Stimulated activated CD4-positive, alpha-beta T cell treated with anti-CD3 and anti-CD28 coated beads, Interleukin-1b, Interleukin-23, amount 100 ng/mL, for 48 hours (primary cell): ENCODE data around the gene RARRES1.
"Not testable (repeated sequence)": the region's sequence is repeated elsewhere in the genome, so short reads cannot be mapped to it uniquely, and the experiment has no call there.

Source experiments
- DNase-seq: peaks from one replicate; pipeline ENCODE4 v3.0.0-alpha.2; 2020

Gene RARRES1

DNA sequence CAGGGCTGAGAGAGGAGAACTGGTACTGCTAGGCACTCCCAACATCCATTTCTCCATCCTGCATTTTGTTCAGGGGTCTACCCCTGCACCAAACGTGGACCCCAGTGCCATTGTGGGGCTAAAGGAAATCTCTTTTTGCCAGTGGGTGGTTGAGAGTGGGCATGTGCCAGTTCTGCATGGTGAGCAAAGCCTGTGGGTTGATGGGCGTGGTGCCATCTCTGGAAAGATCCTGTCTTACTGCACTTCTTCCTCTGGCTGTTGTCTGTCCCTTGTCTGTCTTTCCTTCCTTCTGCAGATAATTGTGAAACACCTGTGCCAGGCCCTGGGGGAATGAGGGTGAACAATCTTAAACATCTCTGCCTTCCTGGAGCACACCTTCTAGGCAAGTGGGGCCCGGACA lies 1.4 kb upstream of the RARRES1 start:
- DNase-seq: no peak

DNA sequence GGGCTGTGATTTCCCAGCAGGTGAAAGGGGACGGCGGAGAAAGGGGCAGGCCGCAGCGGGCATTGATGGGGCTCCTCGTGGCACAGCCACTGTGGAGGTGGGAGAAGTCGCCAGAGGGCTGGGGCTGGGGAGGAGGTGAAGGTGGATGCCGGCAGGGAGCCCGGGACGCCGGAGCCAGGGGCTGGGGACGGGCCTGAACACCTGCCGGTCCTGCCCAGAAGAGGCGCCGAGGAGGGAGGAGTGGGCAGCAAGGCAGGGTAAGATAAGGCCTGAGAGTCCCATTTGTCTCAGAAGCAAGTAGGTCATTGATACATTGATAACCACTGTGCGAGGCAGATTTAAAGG lies 571 bp upstream of the RARRES1 start:
- DNase-seq: no peak

GRCh38 chr3:158731486-158731885 lies 771 bp downstream of the RARRES1 start:
- no peak for DNase-seq

GRCh38 chr3:158728851-158729250 lies 3.4 kb downstream of the RARRES1 start:
- no peak for DNase-seq

- no peak for DNase-seq
Measured at GRCh38 chr3:158728061-158728377, 4.2 kb downstream of the RARRES1 start.

DNA sequence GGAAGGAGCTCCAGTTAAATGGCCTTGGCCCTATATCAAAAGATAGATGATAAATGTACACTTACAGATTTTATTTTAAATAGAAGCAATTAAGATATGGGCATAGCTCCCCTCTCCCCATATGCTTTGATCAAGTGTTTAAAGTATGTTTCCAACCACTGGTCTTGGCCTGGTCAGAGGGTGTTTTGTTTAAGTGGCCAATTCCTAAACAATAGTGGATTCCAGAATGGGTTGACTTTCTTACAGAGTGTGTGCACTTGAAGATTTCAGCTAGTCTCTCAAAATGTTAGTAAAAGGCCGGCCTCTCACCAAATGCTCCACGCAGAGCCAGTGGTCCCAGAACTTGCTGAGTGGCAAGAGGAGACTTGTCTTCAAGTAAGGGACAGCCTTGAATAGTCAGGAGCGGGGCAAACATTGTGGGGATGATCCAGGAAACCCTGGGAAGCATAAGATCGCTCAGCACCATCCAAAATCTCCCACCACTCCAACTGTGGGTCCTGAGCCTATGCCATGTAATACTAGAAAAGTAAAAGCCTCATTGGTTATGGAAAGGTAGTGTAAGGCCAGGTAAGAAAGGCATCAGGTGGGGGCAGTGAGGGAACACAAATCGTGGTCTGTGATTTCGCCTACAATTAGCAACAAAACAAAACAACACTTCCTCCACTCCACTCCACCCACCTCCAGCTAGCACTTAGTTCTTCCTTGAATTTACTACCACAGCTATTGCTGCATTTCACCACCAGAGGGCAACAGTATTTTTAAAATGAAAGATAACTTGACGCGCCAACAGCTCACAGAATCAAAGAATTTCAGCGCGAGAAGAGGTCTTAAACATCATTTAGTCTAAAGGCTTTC lies 4.8 kb downstream of the RARRES1 start:
- no peak for DNase-seq

- DNase-seq: peak; percentile 47
Measured at GRCh38 chr3:158725348-158726011, 6.8 kb downstream of the RARRES1 start.

- DNase-seq: no peak
Measured at GRCh38 chr3:158723991-158724390, 8.3 kb downstream of the RARRES1 start.

DNA sequence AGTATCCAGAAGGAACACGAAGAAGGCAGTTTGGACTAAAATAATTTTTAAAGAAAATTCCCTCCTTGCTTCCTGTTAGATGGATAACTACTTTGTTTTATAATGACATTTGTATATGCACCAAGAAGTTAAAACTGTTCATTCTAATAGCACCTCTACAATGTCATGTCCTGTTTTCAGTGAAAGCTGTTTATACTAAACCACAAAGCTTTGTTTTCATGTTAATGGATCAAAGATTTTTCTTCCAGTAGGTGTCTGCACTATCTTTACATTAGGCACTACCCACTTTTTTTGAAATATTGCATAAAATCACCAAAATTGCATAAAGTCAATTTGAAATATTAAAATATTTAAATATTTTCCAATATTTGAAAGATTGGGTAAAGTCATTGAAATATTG lies 10.1 kb downstream of the RARRES1 start:
- DNase-seq: no peak

DNA sequence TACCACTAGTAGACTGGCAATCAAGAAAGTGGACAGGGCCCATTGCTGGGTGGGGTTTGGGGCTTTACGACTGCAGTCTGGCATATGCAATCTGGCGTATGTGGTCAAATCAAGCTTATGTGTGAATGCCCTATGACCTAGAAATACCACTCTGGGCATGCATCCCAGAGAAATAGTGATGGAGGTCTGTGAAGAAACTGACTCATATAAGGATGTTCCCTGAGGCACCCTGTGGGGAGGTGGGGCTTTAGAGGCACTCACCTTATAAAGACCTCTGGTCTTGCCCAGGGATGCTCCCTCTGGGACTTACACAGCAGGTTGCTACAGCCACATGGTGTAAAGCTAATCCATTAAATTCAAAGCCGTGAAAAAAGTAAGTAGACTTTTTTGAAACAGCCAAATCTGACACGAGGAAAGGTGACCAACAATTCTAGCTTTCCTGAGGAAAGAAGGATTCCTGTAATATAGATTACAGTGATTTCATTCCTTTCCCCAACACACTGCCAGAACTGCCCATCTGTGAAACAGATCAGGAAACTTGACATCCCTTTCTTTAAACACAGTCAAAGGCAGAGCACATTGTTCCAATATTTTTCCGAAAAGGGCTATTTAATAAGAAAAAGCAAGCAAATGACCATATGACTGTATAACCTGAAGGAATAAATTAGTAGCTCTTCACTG lies 13.6 kb downstream of the RARRES1 start:
- DNase-seq: no peak

DNA sequence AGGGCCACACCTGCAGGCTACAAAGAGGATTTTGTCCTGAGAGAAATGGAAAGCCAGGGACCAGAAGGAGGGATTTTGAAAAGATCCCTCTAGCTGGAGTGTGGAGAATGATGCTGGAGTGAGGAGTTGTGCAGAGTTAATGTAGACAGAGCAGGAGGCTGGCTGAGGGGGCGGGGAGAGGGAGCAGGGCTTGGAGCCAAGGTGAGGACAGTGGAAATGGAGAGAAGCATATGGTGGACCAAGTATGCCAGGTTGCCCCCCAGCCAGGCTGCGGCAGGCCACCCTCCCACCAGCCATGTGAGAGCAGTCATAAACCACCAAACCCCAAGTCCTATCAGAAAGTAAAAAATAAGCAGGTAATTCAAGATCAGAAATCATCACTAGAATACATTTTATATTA lies 14.7 kb downstream of the RARRES1 start:
- DNase-seq: no peak

DNA sequence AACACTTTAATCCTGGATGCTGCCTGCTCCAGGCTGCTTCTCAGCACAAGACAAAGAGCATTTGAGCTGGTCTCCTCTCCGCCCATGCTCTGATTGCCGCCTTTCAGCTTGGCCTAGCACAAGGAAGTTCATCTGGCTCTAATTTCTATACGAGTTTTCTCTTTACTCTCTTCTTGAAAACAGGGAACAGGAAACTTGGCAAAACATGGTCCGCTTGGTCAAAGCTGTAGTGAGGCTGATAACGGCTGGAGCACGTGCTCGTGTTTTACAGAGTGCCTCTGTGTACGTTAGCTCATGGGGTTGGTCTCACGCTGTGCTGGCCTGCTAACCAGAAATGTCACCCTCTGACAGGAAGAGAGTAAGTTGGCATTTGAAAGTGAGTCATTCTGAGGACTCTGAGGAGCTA lies 19.2 kb downstream of the RARRES1 start:
- no peak for DNase-seq

DNA sequence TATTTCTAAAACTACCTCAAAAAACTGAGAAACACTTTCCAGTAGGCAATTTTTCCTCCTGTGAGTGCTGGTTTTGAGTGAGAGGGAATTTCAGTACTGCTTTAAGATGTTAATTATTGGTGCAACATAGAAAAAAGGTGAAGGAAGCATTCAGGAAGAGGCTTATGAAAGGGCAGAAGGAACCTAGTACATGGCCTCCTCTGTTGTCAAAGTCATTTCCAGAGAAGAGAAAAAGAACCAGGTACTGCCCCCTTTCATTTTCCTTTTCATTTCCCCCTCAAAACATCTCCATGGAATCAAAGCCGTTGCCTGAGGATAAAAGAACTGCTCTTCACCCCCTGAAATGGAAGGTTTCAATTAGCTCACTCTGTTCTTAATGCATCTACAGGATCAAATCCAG lies 19.8 kb downstream of the RARRES1 start:
- DNase-seq: no peak

DNA sequence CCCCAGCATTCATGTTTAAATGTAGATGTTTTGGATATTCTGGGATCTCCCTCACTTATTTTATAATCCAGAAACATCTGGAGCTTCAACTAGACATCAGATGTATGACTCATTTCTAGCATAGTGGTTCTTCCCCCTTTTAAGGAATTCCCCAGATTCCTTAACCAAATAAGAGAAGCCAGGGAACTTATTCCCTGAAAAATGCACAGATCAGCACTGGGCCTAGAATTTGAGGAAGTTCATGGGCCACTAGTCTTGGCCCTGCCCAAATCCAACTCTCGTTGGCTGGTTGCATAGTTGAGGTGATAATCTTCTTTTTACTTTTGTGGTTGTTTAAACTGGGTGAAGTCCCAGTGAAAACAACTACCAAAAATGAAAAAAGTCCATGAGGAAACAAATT lies 20.4 kb downstream of the RARRES1 start:
- DNase-seq: no peak

- DNase-seq: no peak
Measured at GRCh38 chr3:158710601-158711000, 21.7 kb downstream of the RARRES1 start.

- no peak for DNase-seq
Measured at GRCh38 chr3:158709666-158710083, 22.6 kb downstream of the RARRES1 start.

DNA sequence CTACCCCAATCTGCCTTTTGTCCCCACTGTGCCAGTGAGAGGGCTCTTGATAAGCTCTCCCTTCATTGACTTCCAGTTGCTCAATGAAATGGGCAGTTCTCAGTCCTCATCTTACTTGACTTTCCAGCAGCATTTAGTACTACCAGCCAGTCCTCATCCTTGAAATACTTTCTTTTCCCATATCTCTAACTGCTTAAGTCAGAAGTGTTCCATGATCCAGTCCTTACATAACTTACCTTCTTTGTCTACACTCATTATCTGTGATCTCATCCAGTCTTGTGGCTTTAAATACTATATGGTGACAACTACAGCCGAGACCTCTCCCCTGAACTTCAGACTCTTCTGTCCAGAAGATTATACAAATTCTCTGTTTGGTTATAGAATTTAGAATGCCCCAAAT lies 28.7 kb downstream of the RARRES1 start:
- DNase-seq: no peak

DNA sequence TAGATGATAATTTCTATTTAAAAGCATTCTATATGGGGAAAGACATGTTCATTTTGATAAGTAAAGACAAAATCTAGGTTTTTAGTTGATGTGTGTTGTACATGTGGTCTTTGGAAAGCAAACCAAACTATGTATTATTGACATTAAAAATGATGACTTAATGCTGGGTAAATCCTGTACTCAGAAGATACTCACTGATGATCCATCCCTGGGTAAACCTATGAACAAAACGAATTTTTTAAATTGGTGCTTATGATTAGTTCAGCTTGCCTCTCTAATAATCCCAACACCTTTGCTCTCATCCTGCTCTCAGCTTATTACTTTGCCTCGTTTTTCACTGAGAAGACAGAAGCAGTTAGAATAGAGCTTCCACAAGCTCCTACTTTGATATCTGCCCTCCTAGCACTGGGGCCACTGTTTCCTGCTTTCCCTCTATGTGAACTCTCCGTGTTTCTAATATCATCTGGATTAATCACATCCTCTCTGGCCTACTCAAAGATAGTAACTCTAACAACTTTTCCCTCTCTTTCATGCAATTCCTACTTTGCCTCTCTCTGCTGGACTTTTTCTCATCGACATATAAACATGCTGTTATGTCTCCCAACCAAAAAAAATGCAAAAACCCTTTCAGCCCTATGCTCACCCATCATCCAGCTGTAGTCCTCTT lies 29.3 kb downstream of the RARRES1 start:
- no peak for DNase-seq

GRCh38 chr3:158701420-158702065 lies 30.7 kb downstream of the RARRES1 start:
- DNase-seq: no peak

DNA sequence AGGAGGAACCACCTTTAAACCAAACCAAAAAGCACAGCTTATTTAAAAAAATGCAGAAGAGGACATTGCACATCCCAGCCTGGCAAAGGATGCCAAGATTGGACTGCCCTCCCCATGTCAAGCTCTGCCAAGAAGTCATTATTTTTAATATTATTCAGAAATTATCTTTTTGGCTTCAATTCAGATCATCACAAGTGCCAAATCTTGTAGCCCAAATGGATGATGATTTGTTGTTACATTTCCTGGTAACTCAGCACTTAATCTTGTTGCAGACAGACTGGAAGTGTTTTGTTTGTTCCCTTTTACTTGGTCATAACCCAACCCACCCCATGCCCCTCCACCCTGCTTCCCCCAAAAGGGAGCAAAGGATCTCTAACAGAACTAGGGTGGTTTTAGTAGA lies 31.7 kb downstream of the RARRES1 start:
- no peak for DNase-seq

DNA sequence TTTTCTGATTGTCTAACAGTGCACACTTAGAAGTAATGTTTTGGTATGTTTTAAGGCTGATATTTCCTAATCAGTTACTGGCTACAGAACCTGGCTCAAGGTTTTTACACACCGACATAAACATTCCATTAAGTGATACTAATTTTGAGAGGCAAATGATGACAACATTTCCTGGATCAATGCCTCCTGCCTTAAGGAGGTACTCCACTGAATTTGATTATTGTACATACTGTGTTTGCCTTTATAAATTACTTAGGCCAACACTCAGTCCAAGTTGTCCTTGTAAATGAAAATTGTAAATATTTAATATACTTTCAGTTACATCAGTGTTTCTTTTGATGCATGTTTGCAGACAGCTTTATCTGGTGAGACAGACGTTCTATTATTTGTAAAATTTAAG lies 35.6 kb downstream of the RARRES1 start:
- DNase-seq: no peak

DNA sequence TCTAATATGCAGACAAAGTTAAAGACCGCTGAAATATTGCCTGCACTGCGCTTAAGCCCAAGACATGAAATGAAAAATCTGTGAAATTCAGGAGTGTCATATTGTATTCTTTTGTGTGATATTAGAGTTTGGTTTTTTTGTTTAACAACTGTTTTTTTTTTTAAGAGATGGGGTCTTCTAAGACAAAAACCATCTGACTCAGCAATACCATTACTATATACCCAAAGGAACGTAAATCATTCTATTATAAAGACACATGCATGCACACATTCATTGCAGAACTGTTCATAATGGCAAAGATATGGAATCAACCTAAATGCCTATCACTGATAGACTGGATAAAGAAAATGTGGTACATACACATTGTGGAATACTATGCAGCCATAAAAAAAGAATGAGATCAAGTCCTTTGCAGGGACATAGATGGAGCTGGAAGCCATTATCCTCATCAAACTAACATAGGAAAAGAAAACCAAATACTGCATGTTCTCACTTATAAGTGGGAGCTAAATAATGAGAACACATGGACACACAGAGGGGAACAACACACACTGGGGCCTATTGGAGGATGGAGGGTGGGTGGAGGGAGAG lies 38.3 kb downstream of the RARRES1 start:
- DNase-seq: not testable (repeated sequence)

DNA sequence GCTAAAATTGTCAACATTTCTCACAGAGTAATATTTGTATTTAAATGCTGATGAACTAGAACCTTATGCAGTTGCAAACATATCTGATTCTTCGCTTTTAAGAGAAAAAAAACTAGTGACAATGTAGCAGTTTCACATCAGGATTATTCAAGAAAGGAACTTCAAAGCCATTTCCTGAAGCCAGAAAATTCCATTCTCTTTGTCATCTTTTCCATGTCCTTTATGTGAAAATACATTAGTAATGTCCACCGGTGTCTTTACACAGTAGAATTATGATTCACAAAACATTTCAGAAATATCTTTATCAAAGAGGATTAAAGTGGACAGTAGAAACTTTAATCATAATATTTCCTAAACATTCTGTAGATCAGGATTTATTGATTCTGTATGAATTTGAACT lies 47.1 kb downstream of the RARRES1 start:
- no peak for DNase-seq
